HG03097 (cell line): ENCODE results near the gene HPCAL1.

ENCODE experiments used
- ATAC-seq: cut with Tn5 transposase; IDR thresholded peaks from one replicate; pipeline ENCODE4 v1.9.1; 2021; ENCODE audit not compliant: unreplicated experiment, low FRiP score

Gene HPCAL1

GRCh38 chr2:10365412-10365811 lies 62.7 kb downstream of the HPCAL1 start:
- ATAC-seq = no peak

GRCh38 chr2:10366601-10367270 lies 64.0 kb downstream of the HPCAL1 start:
- no peak for ATAC-seq

GRCh38 chr2:10367472-10368439 lies 65.1 kb downstream of the HPCAL1 start:
- no peak for ATAC-seq

- ATAC-seq = no peak
Observed at GRCh38 chr2:10368491-10369231, 66.0 kb downstream of the HPCAL1 start.

GRCh38 chr2:10369269-10370255 lies 66.9 kb downstream of the HPCAL1 start:
- no peak for ATAC-seq

- no peak for ATAC-seq
Observed at GRCh38 chr2:10370390-10370789, 67.7 kb downstream of the HPCAL1 start.

- no peak for ATAC-seq
Observed at GRCh38 chr2:10370895-10371294, 68.2 kb downstream of the HPCAL1 start.

- ATAC-seq = no peak
Observed at GRCh38 chr2:10371441-10372196, 68.9 kb downstream of the HPCAL1 start.

- ATAC-seq = no peak
Observed at GRCh38 chr2:10372203-10372861, 69.6 kb downstream of the HPCAL1 start.

- ATAC-seq = no peak
Observed at GRCh38 chr2:10372862-10373240, 70.1 kb downstream of the HPCAL1 start.

GRCh38 chr2:10373931-10374330 lies 71.2 kb downstream of the HPCAL1 start:
- ATAC-seq = no peak

GRCh38 chr2:10374362-10374943 lies 71.7 kb downstream of the HPCAL1 start:
- no peak for ATAC-seq

GRCh38 chr2:10375570-10376281 lies 73.0 kb downstream of the HPCAL1 start:
- ATAC-seq = no peak

GRCh38 chr2:10377052-10377746 lies 74.5 kb downstream of the HPCAL1 start:
- no peak for ATAC-seq

GRCh38 chr2:10377747-10378085 lies 75.0 kb downstream of the HPCAL1 start:
- no peak for ATAC-seq

- ATAC-seq = no peak
Observed at GRCh38 chr2:10378189-10378588, 75.5 kb downstream of the HPCAL1 start.
